Central memory CD8-positive, alpha-beta T cell (primary cell): Measurements from ENCODE around the gene PXYLP1.

ENCODE experiments used
- ATAC-seq: fragments of 150-1000 bp; cut with Tn5 transposase; replicated peaks from 2 replicates; pipeline ENCODE4 v1.10.0; 2022; ENCODE audit warnings: mild to moderate bottlenecking, moderate FRiP score, moderate number of reproducible peaks; ENCODE audit not compliant: poor library complexity, severe bottlenecking; ENCODE audit errors: extremely low read depth
- DNase-seq, 2 donors: peaks; one replicate each; pipeline ENCODE4 v3.0.0; 2021; ENCODE audit warnings: low spot score in 2 of 2
- H3K27ac Mint-ChIP-seq: one replicate; pipeline ENCODE4 v1.8.0; 2022; ENCODE audit warnings: low read depth, mild to moderate bottlenecking, moderate library complexity, mixed read lengths
- H3K27me3 Mint-ChIP-seq: one replicate; pipeline ENCODE4 v1.8.0; 2022; ENCODE audit warnings: mixed read lengths
- H3K36me3 Mint-ChIP-seq: one replicate; pipeline ENCODE4 v1.8.0; 2022; ENCODE audit warnings: mild to moderate bottlenecking, moderate library complexity, mixed read lengths; ENCODE audit not compliant: insufficient read depth
- H3K4me1 Mint-ChIP-seq: one replicate; pipeline ENCODE4 v1.8.0; 2022; ENCODE audit warnings: mixed read lengths
- H3K4me3 Mint-ChIP-seq: one replicate; pipeline ENCODE4 v1.8.0; 2022; ENCODE audit warnings: mild to moderate bottlenecking, moderate library complexity, mixed read lengths
- H3K9me3 Mint-ChIP-seq: one replicate; pipeline ENCODE4 v1.8.0; 2022; ENCODE audit warnings: mixed read lengths

Gene PXYLP1

DNA sequence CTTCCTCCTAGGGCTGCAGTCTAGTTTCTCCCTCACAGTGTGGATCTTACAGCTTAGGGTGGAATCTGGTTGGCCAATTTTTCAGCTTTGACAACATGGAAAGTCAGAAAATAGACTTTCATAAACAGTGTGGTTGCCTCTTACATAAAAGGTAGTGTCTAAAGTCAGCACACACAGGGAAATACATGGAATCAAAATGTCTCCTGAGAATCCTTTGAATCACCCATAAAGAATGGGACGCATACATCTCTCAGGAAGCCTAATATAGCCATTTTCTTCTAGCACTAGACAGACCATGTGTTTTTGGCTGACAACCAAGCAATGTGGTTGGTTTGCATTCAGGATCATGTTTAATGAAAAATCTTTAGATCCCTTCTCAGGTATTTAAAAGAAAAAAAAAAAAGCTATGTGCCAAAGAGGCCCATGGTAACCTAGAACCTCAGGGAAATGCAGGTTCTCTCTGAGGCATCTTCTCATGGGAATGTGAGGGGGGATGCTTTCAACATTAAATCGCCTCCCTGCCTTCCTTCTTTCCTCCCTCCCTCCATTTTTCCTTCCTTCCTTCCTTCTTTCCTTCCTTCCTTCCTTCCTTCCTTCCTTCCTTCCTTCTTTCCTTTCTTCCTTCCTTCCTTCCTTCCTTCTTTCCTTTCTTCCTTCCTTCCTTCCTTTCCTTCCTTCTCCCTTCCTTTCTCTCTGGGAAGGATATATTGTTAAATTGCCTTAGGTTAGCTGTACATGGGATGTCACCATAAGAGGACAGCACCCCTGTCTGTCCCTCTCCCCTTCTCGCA is 102.4 kb downstream of the PXYLP1 start:
- ATAC-seq: no peak
- Mint-ChIP-seq H3K27me3 (no peaks in the 10 kb centered on the region), H3K4me1 (no peaks in the 10 kb centered on the region), H3K27ac (no peak overlapping the region), H3K4me3 (no peak overlapping the region), H3K36me3 (no peaks in the 10 kb centered on the region), H3K9me3 (no peaks in the 10 kb centered on the region)
- no peak for DNase-seq

DNA sequence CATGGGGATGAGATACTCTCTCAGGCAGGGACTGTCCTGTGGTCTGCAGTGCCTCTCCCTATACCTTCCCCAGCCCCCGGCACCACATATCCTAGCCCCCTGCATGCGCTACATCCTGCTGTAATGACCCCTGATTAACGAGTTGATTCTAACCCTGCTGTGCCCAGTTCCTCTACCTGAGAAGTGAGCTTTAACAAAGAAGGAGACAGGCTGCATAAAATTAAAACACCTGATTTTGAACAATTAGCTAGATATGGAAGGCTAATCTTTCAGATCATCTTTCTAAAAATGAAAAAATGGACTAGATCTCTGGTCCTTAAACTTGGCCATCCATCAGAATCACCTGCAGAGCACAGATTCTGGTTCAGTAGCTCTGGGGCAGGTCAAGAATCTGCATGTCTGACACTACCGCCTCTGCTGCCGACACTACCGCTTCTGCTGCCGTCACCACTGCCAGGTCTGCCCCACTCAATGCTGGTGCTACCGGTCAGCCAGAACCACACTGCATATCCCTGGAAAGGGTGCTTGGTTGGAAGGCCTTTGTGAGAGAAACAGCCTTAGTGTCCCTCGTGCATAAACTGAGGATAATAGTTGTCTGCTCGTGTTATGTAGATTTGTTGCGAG is 103.1 kb downstream of the PXYLP1 start:
- Mint-ChIP-seq H3K36me3 (no peaks in the 10 kb centered on the region), H3K27ac (no peak overlapping the region), H3K9me3 (no peaks in the 10 kb centered on the region), H3K4me3 (no peak overlapping the region), H3K4me1 (no peaks in the 10 kb centered on the region), H3K27me3 (no peaks in the 10 kb centered on the region)
- DNase-seq (no peak), ATAC-seq (no peak)

DNA sequence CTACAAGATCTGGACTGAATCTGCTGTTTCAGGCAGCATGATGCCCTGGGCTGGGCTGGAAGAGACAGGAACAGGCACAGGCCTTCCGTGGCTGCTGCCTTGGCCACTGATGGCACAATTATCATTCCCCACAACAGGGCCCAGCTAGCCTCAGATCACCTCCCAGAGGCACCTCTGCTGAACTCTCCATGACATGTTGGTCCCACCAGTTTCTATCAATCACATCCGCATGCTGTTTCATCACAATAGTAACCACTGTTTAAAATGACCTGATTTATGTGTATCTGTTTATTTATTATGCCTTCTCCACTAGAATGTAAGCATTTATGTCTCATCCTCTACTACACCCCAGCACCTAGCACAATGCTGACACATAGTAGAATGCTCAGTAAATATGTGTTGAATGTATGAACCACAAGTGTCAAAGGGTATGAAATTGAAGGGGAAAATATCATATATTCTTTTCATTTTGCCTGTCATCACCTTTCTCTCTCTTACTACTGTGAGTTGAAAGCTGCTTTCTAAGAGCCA is 104.0 kb downstream of the PXYLP1 start:
- Mint-ChIP-seq H3K4me3 (no peak overlapping the region), H3K27ac (no peak overlapping the region), H3K9me3 (no peaks in the 10 kb centered on the region), H3K27me3 (no peaks in the 10 kb centered on the region), H3K36me3 (no peaks in the 10 kb centered on the region), H3K4me1 (no peaks in the 10 kb centered on the region)
- ATAC-seq: no peak
- no peak for DNase-seq

DNA sequence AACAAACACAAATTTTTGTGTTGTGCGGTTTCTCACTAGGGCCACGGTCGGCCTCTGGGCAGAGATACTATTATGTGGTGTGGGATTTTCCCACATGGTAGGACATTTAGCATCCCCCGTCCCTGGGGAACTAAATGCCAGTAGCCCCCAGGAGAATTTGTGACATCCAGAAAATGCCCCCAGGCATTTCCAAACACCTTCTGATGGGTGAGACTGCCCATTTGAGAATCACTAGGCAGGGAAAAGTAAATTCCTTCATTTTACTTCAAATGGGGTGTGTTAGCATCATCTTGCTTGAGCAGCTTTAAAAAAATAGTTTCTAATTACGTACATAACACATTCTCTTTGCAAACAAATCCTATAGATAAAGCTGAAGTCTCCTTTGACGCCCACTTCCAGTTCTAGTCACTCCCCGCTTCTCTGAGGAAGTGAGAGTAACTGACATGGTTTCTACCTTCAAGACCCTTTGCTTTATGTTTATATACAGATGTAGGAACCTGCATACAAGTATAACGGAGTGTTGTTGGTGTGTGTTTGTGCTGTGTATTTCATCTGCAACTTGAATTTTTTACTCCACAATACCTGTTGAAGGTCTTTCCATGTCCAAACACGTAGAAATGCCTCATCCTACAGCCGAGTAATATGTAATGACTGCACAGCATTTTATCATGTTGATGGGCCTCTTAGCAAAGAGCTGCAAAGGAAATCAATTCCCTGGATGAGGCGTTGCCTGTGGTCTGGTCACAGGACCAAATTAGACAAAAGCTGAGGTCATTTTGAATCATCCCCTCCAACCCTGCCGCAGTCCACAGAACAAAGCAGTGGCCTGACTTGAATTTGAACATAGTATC is 105.3 kb downstream of the PXYLP1 start:
- no peak overlapping the region for H3K27ac Mint-ChIP-seq
- peaks cover 7% of the 10 kb centered on the region for H3K27me3 Mint-ChIP-seq
- no peak for ATAC-seq
- no peaks in the 10 kb centered on the region for H3K4me1 Mint-ChIP-seq
- H3K36me3 Mint-ChIP-seq: no peaks in the 10 kb centered on the region
- H3K4me3 Mint-ChIP-seq: no peak overlapping the region
- H3K9me3 Mint-ChIP-seq: no peaks in the 10 kb centered on the region
- no peak for DNase-seq

DNA sequence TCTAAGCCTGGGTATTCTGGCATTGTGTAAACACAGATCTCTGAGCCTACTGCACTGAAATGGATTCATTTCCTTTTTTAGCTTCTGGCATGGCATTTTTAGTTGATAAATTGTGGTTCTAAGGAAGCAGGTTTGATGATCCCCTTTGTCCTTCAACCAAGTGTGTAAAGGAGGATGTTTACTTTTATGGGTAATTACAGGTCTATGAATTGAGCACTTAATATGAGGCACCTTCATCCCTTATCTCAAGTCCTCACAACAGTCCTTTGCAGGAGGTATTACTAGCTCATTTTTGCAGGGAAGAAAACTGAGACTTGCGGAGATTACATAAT is 105.9 kb downstream of the PXYLP1 start:
- Mint-ChIP-seq H3K27ac (no peak overlapping the region), H3K9me3 (no peaks in the 10 kb centered on the region)
- DNase-seq: no peak

DNA sequence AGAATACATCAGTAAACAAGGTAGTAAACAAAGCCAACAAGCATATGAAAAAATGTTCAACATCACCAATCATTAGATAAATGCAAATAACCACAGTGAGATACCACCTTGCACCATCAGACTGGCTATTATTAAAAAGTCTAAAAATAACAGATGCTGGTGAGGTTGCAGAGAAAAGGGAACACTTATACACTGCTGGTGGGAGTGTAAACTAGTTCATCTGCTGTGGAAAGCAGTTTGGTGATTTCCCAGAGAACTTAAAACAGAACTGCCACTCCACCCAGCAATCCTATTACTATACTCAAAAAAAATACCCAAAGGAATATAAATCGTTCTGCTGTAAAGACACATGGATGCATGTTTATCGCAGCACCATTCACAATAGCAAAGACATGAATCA is 106.4 kb downstream of the PXYLP1 start:
- no peak overlapping the region for H3K27ac Mint-ChIP-seq
- DNase-seq (no peak), ATAC-seq (no peak)
- H3K27me3 Mint-ChIP-seq: peaks cover 7% of the 10 kb centered on the region
- H3K9me3 Mint-ChIP-seq: no peaks in the 10 kb centered on the region
- peaks cover 2% of the 10 kb centered on the region for H3K36me3 Mint-ChIP-seq
- H3K4me3 Mint-ChIP-seq: no peak overlapping the region
- H3K4me1 Mint-ChIP-seq: no peaks in the 10 kb centered on the region

More for the DNA sequence above, 105.9 kb downstream of the PXYLP1 start:
- ATAC-seq: no peak
- no peaks in the 10 kb centered on the region for H3K4me1 Mint-ChIP-seq
- no peak overlapping the region for H3K4me3 Mint-ChIP-seq
- H3K36me3 Mint-ChIP-seq: peaks cover 2% of the 10 kb centered on the region
- peaks cover 7% of the 10 kb centered on the region for H3K27me3 Mint-ChIP-seq

DNA sequence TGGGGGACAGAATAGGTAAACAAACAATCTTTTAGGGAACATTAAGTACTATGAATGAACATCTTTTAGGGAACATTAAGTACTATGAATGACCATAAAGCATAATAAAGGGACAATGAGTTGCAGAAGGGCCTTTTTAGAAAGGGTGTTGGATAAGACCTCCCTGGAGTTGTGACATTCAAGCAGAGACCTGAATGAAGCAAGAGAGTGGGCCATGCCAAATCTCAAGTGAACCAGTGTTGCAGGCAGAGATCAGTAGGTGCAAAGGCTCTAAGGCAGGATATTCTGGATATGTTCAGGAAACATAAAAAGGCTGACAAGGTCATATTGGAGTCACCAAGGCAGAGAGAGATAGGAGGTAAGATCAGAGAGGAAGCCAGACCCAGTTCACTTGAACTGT is 107.3 kb downstream of the PXYLP1 start:
- no peaks in the 10 kb centered on the region for H3K4me1 Mint-ChIP-seq
- no peaks in the 10 kb centered on the region for H3K9me3 Mint-ChIP-seq
- peaks cover 2% of the 10 kb centered on the region for H3K36me3 Mint-ChIP-seq
- DNase-seq: no peak
- no peak for ATAC-seq
- no peak overlapping the region for H3K27ac Mint-ChIP-seq
- peaks cover 7% of the 10 kb centered on the region for H3K27me3 Mint-ChIP-seq
- no peak overlapping the region for H3K4me3 Mint-ChIP-seq

DNA sequence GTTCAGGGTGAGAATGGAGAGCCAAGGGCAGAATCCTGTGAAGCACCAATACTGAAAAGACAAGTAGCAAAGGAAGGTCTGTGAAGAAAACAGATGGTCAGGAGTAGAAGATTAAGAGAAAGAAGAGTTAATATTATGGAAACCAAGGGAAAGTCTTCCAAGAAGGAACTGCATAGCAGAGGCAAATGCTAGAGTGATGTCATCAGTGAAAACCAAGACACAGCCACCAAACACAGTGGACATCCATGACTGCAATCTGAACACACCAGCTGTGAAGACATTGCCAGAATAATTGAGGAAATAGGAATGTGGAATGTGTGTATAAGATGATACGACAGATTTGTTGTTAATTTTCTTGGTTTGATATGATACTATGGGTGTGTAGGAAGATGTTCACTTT is 109.9 kb downstream of the PXYLP1 start:
- Mint-ChIP-seq H3K4me3 (no peak overlapping the region), H3K4me1 (no peaks in the 10 kb centered on the region), H3K27me3 (peaks cover 7% of the 10 kb centered on the region), H3K36me3 (peaks cover 2% of the 10 kb centered on the region), H3K27ac (no peak overlapping the region), H3K9me3 (no peaks in the 10 kb centered on the region)
- DNase-seq (no peak), ATAC-seq (no peak)

DNA sequence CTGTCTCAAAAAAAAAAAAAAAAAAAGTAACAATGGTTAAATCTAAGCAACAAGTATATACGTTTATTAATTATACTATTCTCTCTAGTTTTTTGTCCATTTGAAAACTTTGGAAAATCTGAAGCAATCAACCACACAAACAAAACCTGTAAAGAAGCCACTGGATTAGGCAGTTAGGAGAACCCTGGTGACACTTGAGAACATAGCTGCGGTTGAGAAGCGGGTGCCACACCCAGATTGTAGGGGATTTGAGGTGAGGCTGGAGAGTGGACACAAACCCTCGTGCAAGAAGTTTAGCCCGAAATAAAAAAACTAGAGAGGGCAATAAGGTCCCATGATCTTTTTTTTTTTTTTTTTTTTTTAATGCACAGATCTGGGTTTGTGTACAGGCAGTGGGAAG is 110.8 kb downstream of the PXYLP1 start:
- ATAC-seq (no peak), DNase-seq (no peak)
- H3K4me3 Mint-ChIP-seq: no peak overlapping the region
- H3K27ac Mint-ChIP-seq: no peak overlapping the region
- H3K36me3 Mint-ChIP-seq: peaks cover 2% of the 10 kb centered on the region
- no peaks in the 10 kb centered on the region for H3K4me1 Mint-ChIP-seq
- peaks cover 7% of the 10 kb centered on the region for H3K27me3 Mint-ChIP-seq
- no peaks in the 10 kb centered on the region for H3K9me3 Mint-ChIP-seq

DNA sequence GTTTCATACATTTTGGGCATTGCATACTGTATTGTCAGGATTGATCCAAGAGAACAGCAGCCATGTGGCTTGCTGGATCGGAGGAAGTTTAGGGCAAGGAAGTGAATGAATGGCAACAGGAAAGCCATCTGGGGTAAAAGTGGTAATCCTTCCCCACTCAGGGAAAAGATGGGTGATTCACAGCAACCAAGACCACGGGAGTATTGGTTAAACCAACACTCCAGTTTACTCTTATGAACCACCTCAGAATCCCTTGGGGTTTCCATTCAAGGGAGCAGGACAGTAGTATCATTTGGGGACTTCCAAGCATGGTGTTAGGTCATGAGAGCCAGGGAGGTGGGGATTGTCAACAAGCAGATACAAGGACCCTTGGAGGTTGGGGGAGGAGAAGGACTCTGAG is 111.5 kb downstream of the PXYLP1 start:
- H3K4me3 Mint-ChIP-seq: no peak overlapping the region
- ATAC-seq (no peak), DNase-seq (no peak)
- H3K4me1 Mint-ChIP-seq: no peaks in the 10 kb centered on the region
- no peaks in the 10 kb centered on the region for H3K9me3 Mint-ChIP-seq
- peaks cover 7% of the 10 kb centered on the region for H3K27me3 Mint-ChIP-seq
- H3K36me3 Mint-ChIP-seq: peaks cover 2% of the 10 kb centered on the region
- H3K27ac Mint-ChIP-seq: no peak overlapping the region

DNA sequence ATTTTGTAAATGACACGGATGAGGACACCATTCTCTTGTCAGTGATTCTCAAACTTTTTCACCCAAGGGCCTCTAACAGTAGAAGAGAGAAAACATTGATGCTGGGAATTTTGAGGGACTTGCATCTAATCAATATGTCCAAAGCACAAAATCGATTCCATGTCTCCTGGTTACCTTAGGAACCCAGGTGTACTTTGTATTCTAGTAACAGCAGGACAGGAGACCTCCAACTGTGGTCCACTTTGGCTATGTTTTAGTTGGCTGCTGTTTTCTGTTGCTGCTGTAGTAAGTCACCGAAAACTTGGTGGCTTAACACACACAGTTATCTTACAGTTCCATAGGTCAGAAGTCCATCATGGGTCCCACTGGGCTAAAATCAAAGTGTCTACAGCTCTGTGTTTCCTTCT is 112.2 kb downstream of the PXYLP1 start:
- Mint-ChIP-seq H3K9me3 (no peaks in the 10 kb centered on the region), H3K27ac (no peak overlapping the region), H3K4me1 (no peaks in the 10 kb centered on the region), H3K36me3 (peaks cover 2% of the 10 kb centered on the region), H3K4me3 (no peak overlapping the region), H3K27me3 (peaks cover 7% of the 10 kb centered on the region)
- ATAC-seq: no peak
- DNase-seq: no peak
